DMS79 treated with DMSO at 0.1 percent for 48 hours (cell line): ENCODE data around the gene DENND1A.

Source experiments
- DNase-seq: peaks from one replicate; lab custom pipeline; 2025; lab: John Stamatoyannopoulos, UW

The DENND1A gene

DNA sequence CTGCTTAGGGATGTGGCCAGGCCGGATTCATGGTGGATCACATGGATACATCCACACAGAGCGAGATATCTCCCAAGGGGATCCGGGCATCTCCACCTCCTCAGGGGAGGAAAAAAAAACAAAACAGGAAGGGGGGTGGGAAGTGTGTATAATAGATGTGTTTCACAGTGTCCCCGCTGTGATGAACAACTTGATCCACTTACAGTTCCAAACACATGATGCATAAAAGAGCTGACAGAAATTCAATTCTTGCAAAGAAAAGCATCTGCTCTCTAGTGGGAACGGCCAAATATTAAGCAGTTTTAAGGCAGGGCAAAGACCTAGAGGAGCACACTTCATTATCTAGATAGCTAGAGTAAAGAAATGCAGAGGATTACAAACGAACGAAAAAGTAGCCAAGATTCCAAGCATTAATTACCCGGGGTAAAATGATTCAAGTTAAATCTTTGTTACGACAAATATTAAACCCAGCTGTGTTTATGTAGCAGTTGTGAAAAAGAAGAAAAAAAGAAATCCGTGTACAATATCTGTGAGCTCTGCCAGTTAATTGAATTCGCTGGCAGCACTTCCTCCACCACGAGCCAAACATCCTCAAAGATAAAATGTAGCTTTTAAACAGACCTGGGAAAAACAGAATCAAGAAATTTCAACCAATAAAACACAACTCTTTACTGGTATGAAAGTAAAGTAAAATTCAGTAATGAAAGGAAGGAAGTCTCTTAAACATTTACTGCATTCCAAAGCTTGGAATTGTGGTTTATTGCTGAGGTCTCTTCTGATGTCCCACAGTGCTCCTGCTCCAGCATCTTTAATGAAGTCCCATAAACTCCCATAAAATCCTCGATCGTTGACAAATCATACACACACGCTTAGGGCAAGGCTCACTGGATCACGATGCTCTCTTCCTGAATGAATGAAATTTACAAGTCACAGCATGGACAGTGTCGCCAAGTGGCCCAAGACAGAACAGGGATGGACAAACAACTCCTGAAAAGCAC lies 360.9 kb downstream of the DENND1A start:
- DNase-seq: peak; percentile 52

DNA sequence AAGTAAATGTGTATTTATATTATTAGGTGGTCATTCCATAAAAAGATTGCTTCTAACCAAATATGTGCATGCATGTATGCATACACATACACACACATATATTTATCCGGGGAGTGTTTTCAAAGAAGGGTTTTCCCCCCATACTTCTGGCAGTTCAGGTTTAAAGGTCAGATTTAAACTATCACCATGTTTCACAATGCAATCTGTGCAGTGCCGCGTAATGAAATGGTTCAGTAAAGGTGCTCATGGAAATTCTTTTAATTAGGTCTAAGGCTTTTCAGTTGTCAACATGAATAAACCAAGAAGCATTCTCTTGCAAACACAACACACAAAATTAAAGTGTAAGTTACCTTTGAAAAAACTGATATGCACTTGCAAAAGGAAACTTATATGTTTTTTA lies 362.9 kb downstream of the DENND1A start:
- no peak for DNase-seq

DNA sequence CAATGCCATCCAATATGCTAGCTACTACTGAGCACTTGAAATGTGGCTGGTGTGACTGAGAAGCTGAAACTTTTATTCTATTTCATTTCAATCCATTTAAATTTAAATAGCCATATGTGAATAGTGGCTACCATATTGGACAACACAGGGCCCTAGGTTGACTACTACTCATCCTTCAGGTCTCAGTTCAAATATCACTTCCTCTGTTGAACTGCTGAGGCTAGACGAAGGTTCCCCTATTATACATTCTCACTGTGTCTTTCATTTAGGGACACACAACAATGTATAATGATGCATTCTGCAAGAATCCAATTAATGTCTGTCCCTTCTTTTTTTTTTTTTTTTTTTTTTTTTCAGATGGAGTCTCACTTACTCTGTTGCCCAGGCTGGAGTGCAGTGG lies 365.3 kb downstream of the DENND1A start:
- DNase-seq: no peak

DNA sequence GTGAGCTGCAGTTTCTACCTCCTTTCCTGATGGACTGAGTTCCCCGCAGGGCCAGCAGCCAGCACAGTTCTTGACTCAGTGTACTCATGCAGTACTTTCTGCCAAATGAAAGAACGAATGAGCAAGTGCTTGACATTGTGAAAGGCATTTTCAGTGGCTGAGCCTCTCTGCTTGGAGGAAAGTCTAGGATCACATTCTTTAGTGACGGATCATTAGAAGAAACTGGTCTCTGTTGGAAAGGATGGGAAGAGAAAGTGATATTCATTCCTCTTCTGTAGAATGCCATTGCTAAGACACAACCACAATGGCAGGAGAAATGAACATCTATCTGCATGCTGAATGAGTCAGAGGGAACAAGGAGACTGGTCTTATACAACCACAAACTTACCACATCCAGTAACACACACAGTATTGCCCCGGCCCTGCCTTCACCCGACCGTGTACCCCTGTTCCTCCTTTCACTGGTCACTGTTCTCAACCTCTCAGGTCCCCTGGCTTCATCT lies 367.0 kb downstream of the DENND1A start:
- no peak for DNase-seq

DNA sequence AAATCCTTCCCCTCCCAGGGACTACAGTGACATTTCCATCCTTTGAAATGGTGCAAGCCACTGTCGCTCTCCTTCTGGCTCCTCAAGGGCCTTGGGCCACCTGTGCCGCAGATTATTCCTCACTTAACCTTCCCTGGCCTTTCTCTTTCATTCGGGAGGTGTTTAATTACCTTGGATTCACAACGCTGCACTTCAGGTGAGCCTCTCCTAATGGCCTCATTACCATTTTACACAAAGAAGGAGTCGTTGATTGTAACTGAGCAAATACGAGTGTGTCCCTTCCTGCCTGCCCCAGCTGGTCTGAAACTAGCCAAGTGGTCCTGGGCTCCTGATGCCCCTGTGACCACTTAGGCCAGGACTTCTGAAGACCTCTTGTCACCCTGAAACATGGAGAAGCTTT lies 368.9 kb downstream of the DENND1A start:
- peak; percentile 72 for DNase-seq

DNA sequence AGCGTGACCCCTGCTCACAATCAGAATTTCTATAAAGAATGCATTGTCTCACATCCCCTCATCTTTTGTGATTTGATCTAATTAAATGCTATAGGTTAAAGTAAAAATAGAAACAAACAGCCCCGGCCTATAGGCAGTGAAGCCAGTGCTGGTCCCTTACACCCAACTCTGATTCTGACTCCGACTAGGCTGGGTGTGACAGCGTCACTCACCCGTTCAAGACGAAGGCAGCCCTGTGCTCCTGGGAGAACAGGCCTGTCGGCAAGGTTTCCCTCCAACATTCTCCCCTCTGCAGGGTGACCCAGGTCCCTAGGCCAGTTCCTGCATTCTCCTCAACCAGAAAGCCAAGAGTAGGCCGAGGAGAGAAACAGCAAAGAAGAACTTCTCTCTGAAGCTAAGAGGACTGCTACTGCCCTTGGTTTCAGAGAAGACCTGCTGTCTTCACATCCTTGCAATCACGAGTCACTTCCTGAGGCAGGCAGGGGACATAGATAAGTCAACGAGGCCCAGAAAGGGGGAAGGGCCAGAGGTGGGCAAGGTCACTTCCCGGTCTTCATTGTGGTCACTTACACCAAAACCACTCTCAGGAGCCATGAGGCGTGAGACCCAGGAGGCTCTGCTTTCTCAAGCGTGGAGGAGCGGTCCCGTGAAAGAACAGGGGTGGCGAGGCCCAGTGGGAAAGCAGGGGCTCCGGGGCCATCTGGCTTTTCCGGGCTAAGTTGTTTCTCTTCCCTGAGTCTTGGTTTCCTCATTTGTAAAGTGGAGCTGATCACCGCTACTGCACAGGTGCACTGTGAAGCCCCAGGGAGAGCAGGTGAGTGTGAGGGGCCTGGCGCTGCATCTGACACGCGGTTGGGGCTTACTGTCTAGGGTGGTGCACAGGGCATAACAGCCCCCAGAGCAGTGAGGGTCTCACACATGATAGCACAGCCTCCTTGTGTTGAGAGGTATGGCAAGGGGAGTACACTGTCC lies 373.2 kb downstream of the DENND1A start:
- DNase-seq: no peak

DNA sequence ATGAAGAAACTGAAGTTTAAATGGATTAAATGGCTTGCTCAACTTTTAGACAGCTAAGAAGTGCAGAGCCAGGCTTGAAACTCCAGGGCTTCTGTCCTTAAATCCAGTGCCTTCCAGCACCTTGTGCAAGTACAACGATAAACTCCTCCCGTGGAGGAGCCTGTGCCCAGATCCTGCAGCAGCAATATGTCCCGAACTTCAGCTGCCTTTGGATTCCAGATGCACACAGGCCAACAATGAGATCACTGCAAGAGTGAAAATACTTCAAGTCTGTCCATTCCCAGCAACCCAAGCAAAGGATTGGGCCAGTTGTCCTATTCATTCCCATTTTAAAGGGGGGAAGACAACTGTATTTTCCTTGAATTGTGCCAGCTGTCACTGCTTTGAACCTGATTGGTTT lies 374.3 kb downstream of the DENND1A start:
- no peak for DNase-seq

DNA sequence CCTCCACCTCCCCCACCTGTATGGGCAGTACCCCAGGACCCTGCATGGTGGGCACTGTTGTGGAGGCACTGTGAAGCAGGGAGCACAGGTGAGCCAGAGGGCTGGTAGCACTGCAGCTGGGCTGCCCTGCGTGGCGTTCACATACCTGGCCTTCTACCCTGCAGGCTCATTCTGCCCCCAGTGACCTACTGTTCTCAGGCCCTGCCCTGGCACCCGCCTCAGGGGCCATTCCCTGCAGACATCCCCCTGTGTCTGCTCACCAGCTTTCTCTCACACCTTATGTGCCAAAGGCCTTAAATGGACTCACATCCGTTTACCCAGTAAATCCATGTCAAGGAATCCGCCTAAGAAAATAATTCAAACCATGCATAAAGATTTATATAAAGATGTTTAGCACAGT lies 377.4 kb downstream of the DENND1A start:
- DNase-seq: no peak

DNA sequence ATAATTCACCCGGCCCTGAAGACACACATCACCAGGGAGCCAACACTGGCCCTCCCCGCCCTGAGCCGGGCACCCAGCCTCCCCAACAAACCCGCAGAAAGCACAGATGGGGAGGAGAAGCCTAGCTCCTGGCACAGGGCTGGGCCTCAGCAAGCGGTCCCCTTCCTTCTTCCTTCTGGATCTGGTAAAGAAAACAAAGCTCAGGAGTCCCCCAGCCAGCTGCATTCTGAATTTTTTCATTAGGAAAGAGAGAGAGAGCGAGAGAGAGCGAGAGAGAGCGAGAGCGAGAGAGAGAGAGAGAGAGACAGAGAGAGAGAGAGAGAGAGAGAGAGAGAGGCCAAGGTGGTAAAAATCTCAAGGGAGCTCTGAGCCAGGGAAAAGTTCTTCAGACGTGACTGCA lies 378.2 kb downstream of the DENND1A start:
- no peak for DNase-seq

DNA sequence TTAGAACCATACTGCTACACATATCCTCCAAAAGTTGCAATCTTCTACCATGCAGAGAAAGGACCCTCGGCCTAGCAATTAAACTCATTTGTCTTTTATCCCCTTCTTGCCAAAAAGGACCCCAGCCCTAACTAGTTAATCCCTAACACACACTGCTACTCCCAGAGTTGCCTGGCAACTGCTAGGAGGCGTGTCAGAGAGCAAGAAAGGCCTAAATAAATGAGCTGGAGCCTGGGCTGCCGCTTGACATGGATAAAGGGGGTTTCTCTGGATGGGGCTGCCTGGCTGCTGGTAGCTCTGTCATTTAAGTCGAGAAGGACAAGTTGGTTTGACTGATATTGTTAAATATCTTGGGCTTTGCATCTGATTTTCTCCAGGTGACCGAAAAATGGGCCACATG lies 379.1 kb downstream of the DENND1A start:
- DNase-seq: peak; percentile 63

DNA sequence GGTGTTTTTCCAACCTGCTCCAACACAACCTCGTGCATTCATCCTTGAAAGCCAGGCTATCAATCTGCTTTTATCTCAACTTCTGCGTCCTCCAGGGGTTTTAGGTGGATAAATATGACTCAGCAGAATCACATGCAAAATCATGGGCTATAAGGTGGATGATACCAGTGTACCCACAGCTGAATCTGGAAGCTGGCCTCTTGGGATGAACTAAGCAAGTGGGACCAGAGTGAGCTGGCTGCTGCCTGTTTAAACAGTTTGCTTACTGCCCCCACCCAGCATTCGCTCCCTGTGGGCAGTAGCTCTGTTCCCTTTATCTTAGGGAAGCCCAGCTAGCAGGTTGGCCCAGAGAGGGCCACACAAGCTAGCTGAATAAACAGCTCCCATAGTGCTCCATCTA lies 379.9 kb downstream of the DENND1A start:
- peak; percentile 40 for DNase-seq

DNA sequence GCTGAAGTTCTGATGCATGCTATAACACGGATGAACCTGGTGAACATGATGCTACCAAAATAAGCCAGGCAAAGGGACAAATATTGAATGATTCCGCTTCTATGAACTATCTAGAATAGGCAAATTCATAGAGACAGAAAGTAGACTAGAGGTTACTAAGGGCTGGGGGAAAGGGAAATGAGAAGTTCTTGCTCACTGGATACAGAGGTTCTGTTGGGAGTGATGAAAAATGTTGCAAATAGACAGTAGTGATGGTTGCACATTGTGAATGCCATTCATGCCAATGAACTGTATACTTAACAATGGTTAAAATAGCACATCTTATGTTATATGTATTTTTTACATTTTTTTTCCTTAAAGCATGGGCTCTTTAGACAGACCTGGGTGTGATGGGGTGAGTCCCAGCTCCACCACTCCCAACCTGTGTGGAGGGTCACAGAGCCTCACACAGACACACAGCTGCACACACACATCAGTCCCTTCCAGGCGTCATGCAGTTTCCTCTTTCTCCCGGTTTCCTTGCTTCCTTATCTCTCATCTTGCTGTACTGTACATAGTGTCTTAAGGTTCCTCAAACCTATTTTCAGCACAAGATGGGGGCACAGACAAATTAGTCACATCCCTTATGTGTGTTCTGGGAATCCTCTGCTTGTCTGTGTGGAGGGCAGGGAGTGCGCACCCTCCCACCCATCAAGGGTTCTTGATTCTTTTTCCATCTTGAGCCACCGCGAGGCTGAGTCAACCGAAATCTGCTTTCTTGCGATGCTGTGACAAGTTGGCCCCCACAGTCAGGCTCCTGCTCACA lies 381.0 kb downstream of the DENND1A start:
- no peak for DNase-seq

DNA sequence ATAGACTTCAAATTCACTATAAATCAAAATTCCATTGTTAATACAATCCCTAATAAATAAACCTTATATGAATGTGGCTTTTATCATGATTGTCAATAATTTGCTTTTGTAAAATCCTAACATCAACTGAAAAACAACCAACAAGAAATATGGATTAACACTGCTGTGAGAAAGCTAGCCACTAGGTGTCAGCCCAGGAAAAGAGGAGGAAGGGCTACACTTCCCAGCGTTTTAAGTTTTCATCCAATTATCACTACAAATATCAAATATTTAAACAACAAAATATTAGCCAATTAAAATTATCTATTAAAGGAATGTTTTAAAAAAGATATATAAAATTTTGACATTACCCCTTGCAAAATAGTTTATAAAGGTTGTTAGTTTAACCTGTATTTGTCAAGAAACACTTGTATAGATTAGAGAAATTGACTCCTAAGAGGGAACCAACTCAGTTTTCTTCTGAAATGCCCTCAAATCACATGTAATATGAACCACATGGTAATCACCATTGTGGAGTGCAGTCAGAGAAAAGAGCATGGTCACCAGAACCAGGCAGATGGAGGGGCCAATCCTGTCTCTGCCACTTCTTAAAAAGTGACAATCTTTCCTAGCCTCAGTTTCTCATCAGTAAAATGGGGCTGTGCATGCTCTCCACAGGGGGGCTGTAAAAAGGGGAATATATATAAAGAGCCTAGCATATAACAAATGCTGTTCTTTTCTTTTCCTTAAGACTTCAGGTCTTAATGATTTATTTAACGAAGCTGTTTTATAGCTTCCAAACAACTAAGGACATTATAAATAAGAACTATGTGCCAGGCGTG lies 385.7 kb downstream of the DENND1A start:
- DNase-seq: peak; percentile 68

DNA sequence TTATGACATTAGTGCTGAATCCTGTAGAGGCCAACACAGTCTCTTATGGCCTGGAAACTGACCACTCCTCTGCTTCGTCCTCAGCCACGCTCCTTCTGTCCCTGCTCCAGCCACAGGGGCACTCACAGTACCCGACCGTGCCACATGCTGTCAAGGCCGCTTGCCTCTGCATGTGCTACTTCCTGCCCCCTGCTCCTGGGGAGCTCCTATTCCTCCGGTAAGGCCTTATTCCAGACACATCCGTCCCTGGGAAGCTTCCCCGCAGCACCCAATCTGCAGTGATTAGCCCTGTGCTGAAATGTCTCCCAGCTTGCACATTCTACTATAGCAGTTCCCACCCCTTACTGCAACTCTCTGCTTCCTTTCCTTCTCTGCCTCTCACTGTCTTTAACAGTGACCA lies 386.4 kb downstream of the DENND1A start:
- DNase-seq: no peak

DNA sequence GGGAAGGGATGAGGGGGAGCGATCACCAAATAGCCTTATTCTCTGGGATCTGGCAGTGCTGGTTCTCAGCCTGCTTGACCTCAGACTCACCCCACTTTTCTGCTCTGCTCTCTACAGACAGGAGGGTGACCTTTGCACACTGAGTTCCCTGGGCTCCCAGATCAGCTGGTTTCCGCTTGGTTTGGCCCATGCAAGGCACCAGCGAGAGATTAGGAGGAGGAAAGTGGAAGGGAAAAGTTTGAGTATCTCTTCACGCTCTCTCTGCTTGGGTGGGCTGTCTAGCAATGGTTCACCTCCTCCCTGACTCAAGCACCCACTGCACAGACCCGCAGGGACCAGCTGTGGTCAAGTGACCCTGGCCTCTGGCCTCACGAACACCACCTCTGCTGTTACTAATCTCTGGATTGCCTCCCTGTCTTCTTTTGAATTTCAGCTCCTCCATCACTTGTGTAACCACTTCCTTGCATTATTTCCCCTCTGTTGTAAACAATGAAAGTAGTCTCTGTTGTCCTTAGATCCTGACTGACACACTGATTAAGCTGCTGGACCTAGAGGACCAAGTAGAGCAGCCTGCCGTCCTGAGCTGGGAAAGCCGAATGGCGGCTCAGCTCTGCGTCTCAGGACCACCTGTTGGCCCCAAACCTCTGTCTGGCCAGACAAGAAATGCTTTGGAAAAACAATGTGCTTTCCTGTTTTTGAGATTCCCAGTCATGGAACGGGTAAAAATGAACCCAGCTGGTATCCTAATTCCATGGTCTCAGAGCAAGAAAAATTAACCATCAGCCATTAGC lies 387.3 kb downstream of the DENND1A start:
- no peak for DNase-seq

DNA sequence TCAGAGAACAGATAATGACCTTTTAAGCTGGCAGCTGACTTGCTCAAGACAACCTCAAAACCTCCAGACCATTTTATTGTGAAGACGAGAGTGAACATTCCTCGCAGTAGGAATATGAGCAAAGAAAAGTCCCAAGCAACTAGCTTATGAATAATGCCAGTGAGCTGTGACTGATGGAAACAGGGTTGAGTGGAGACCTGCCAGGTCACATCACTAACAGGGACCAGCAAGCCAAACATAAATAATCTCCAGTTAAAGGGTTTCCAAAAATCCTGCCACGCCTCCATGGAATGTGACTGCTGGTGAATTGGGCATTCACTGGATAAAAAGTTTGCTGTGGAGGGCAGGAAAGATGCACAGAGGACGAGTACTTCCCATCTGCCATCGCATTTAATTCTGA lies 388.5 kb downstream of the DENND1A start:
- peak; percentile 30 for DNase-seq

DNA sequence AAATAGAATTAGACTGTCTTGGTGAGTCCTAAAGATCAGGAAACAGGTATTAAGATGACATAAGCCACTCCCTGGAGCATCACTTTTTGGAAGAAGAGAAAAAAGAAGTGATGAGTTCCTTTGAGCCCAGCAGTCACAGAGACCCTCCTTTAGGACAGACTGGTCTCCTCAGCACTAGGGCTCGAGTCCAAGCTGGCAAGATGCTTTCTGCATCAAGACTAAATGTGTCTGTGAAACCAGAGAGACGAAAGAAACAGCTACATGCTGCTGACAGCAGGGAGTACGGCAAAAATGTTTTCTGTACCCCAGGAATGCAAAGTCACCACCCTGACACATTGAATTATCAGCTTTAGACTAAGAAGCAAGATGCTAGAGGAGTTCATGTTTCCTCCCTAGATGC lies 389.5 kb downstream of the DENND1A start:
- DNase-seq: no peak

DNA sequence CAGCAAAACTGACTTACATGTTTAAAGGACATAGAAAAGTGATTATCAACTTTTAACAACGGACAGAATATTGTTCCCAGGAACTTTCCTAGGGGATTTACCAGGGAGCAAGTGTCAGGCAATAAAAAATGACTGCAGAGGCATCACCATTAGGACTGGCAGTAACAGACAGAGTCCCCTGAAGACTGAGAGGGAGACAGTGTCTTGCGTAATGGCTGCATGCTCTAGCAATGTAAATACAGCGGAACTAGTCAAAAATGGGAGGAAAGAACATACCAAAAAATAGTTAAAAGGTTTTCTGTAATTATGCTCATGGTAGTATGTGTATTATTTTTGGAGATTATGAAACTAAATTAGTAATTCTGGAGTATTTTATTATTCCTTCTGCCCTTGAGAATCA lies 392.1 kb downstream of the DENND1A start:
- DNase-seq: no peak

DNA sequence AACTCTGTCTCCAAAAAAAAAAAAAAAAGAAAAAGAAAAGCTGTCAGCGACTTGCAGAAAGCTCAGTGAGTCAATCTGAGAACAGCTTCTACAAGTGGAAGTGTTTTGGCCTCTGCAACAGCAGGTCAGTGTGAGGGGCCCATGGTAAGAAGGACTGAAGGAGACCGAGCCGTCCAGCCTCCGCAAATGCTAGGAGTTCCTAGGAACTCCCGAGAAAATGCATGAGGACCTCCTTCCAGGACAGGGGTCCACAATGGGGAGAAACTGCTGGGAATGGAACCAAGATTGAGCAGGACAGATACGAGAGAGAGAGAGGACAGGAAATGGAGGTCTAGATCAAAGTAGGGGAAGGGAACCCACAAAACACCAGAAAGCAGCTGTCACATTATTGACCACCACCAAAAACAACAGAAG lies 393.5 kb downstream of the DENND1A start:
- DNase-seq: no peak

DNA sequence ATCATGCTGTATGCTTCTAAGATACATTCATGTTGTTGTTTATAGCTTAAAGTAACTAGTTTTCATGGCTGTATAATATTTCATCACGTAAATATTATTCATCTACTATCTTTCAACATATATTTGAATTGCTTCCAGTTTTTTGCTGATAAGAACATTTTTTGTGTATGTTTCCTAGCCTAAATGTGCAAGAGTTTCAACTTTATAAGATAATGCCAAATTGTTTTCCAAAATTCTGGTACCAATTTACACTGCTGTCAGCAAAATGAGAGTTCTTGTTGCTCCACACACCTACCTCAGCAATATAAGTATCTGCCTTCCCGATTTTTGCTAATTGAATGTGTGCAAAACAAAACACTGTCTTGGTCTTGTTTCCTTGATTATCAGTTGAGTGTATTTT lies 395.6 kb downstream of the DENND1A start:
- DNase-seq: no peak
